Measurements from ENCODE around the gene COL4A2. TPM values are rescaled to one million over a fixed set of nuclear protein-coding genes. Genes with fewer than 3 reads are reported as not detected.

Gene COL4A2
- total RNA-seq, 1 donor from 2014 or later, result 120 TPM

GRCh38 chr13:110272227-110272626 is 34.9 kb upstream of the COL4A2 start:
- H3K27ac Mint-ChIP-seq, result no peak overlapping the region
- peaks cover 5% of the 10 kb centered on the region for H3K4me1 Mint-ChIP-seq (ENCODE audit: low read depth)
- H3K27me3 Mint-ChIP-seq, result no peaks in the 10 kb centered on the region
- H3K4me3 Mint-ChIP-seq (ENCODE audit: low read depth), result no peak overlapping the region
- H3K36me3 Mint-ChIP-seq (ENCODE audit: insufficient read depth), result no peaks in the 10 kb centered on the region
- no peak for TF ChIP-seq CTCF (IDR thresholded peaks at IDR 0.05; ENCODE audit: unreplicated experiment)
- H3K9me3 Mint-ChIP-seq (ENCODE audit: low read depth), result no peaks in the 10 kb centered on the region
- no peak for DNase-seq (ENCODE audit: low spot score, unreplicated experiment)

GRCh38 chr13:110272651-110273050 is 34.4 kb upstream of the COL4A2 start:
- Mint-ChIP-seq H3K9me3 (ENCODE audit: low read depth) (no peaks in the 10 kb centered on the region), H3K27me3 (no peaks in the 10 kb centered on the region), H3K4me1 (ENCODE audit: low read depth) (peaks cover 5% of the 10 kb centered on the region), H3K27ac (no peak overlapping the region), H3K36me3 (ENCODE audit: insufficient read depth) (no peaks in the 10 kb centered on the region), H3K4me3 (ENCODE audit: low read depth) (no peak overlapping the region)
- TF ChIP-seq CTCF (IDR thresholded peaks at IDR 0.05; ENCODE audit: unreplicated experiment), result no peak
- no peak for DNase-seq (ENCODE audit: low spot score, unreplicated experiment)

- Mint-ChIP-seq H3K9me3 (ENCODE audit: low read depth) (no peaks in the 10 kb centered on the region), H3K4me1 (ENCODE audit: low read depth) (peaks cover 5% of the 10 kb centered on the region), H3K4me3 (ENCODE audit: low read depth) (no peak overlapping the region), H3K36me3 (ENCODE audit: insufficient read depth) (no peaks in the 10 kb centered on the region), H3K27ac (no peak overlapping the region), H3K27me3 (no peaks in the 10 kb centered on the region)
- no peak for TF ChIP-seq CTCF (IDR thresholded peaks at IDR 0.05; ENCODE audit: unreplicated experiment)
- no peak for DNase-seq (ENCODE audit: low spot score, unreplicated experiment)
Observed at GRCh38 chr13:110273254-110273653, 33.8 kb upstream of the COL4A2 start.

- Mint-ChIP-seq H3K4me3 (ENCODE audit: low read depth) (no peak overlapping the region), H3K36me3 (ENCODE audit: insufficient read depth) (no peaks in the 10 kb centered on the region), H3K4me1 (ENCODE audit: low read depth) (peaks cover 5% of the 10 kb centered on the region), H3K9me3 (ENCODE audit: low read depth) (no peaks in the 10 kb centered on the region), H3K27ac (no peak overlapping the region), H3K27me3 (no peaks in the 10 kb centered on the region)
- no peak for DNase-seq (ENCODE audit: low spot score, unreplicated experiment)
- TF ChIP-seq CTCF (IDR thresholded peaks at IDR 0.05; ENCODE audit: unreplicated experiment), result no peak
Observed at GRCh38 chr13:110274687-110275086, 32.4 kb upstream of the COL4A2 start.

- Mint-ChIP-seq H3K27me3 (no peaks in the 10 kb centered on the region), H3K4me1 (ENCODE audit: low read depth) (no peaks in the 10 kb centered on the region), H3K9me3 (ENCODE audit: low read depth) (no peaks in the 10 kb centered on the region), H3K4me3 (ENCODE audit: low read depth) (no peak overlapping the region), H3K36me3 (ENCODE audit: insufficient read depth) (no peaks in the 10 kb centered on the region), H3K27ac (no peak overlapping the region)
- no peak for DNase-seq (ENCODE audit: low spot score, unreplicated experiment)
- no peak for TF ChIP-seq CTCF (IDR thresholded peaks at IDR 0.05; ENCODE audit: unreplicated experiment)
Observed at GRCh38 chr13:110275931-110276552, 31.0 kb upstream of the COL4A2 start.
